Spleen (tissue), 7 donors: ENCODE data around the gene TEX44.

Experiments
- CTCF ChIP-seq, 11 experiments: fragments of 200-600 bp in 7 of 11; fragments of 450-650 bp in 4 of 11; sonication (generic) in 4 of 11; IDR thresholded peaks in 8 of 11; conservative IDR thresholded peaks in 3 of 11; 1 replicate in 7 of 11; 2 replicates in 4 of 11; pipeline versions ENCODE4 v1.4.0 to v1.8.0; 2016 to 2021; ENCODE audit warnings: antibody characterized with exemption in 11 of 11, inconsistent platforms in 4 of 11, mild to moderate bottlenecking in 1 of 11
- POLR2A ChIP-seq, 3 donors: fragments of 450-650 bp; IDR thresholded peaks; one replicate each; pipeline ENCODE4 v1.5.1; 2017; ENCODE audit warnings: antibody characterized with exemption in 3 of 3, mild to moderate bottlenecking in 1 of 3
- POLR2AphosphoS5 ChIP-seq, 3 donors: sonication (generic); formaldehyde crosslinking; IDR thresholded peaks; one replicate each; pipeline ENCODE4 v1.5.1; 2017; ENCODE audit warnings: antibody characterized with exemption in 3 of 3
- donor health status: DM: no; HTN: no; CAD: no; lungs with moderate emphysema.
- donor health status: DM: no; HTN: no; CAD: no.
- donor health status: DM: no; HTN: no; CAD: no.

GRCh38 chr2:231632559-231633142, 40.0 kb downstream of the TEX44 start:
- TF ChIP-seq CTCF (IDR thresholded peaks at IDR 0.05 in 8 of 11, conservative IDR thresholded peaks at IDR 0.05 in 3 of 11) (no peak), POLR2A (IDR thresholded peaks at IDR 0.05) (no peak), POLR2AphosphoS5 (IDR thresholded peaks at IDR 0.05) (no peak)
